Measurements from ENCODE around the gene SLBP. TPM values are rescaled to one million over a fixed set of nuclear protein-coding genes. Genes with fewer than 3 reads are reported as not detected.

SLBP gene
- total and polyA plus RNA-seq, 10 of the 15 experiments (the other 5 are each of a cell fraction or from before 2014, with no cell fraction given): 94.4 to 278 (median 158) TPM

- TF ChIP-seq CUX1 (IDR thresholded peaks at IDR 0.05; ENCODE audit: insufficient replicate concordance, low read depth, low read length) (no peak), ZNF687 (IDR thresholded peaks at IDR 0.05) (no peak), ZNF207 (IDR thresholded peaks at IDR 0.05; ENCODE audit: borderline replicate concordance) (no peak), JUND (IDR thresholded peaks at IDR 0.05; ENCODE audit: low read depth, low read length) (no peak), EED (IDR thresholded peaks at IDR 0.05; ENCODE audit: low read depth) (no peak), POLR2A (IDR thresholded peaks at IDR 0.05; ENCODE audit: low read depth, low read length) (no peak), ZBTB11 (CRISPR knock-in tag; IDR thresholded peaks at IDR 0.05) (peak; percentile 85), ETV6 (conservative IDR thresholded peaks at IDR 0.05 in 1 of 2, IDR thresholded peaks at IDR 0.05 in 1 of 2; ENCODE audit: borderline replicate concordance in 1 of 2, low read depth in 1 of 2) (no peak), NKRF (conservative IDR thresholded peaks at IDR 0.05) (peak; percentile 99)
- TF ChIP-seq, protein P1, sequence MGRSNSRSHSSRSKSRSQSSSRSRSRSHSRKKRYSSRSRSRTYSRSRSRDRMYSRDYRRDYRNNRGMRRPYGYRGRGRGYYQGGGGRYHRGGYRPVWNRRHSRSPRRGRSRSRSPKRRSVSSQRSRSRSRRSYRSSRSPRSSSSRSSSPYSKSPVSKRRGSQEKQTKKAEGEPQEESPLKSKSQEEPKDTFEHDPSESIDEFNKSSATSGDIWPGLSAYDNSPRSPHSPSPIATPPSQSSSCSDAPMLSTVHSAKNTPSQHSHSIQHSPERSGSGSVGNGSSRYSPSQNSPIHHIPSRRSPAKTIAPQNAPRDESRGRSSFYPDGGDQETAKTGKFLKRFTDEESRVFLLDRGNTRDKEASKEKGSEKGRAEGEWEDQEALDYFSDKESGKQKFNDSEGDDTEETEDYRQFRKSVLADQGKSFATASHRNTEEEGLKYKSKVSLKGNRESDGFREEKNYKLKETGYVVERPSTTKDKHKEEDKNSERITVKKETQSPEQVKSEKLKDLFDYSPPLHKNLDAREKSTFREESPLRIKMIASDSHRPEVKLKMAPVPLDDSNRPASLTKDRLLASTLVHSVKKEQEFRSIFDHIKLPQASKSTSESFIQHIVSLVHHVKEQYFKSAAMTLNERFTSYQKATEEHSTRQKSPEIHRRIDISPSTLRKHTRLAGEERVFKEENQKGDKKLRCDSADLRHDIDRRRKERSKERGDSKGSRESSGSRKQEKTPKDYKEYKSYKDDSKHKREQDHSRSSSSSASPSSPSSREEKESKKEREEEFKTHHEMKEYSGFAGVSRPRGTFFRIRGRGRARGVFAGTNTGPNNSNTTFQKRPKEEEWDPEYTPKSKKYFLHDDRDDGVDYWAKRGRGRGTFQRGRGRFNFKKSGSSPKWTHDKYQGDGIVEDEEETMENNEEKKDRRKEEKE (IDR thresholded peaks at IDR 0.05): no peak
Measured at GRCh38 chr4:1721003-1721665, 9.0 kb upstream of the SLBP start, which contains the start of the genes TACC3 and TMEM129 (continued).

All from GM12878 (cell line).